Hindlimb muscle (tissue), 1 donor: ENCODE data around the gene NID1. TPM values are rescaled to one million over a fixed set of nuclear protein-coding genes. Genes with fewer than 3 reads are reported as not detected.
"Not testable (repeated sequence)": the region's sequence is repeated elsewhere in the genome, so short reads cannot be mapped to it uniquely, and the experiment has no call there.

Experiments used
- DNase-seq: peaks from one replicate; pipeline ENCODE4 v3.0.0-alpha.2; 2013
- polyA plus RNA-seq: library from polyadenylated mRNA; unstranded; fragments of 120-200 nt; gene quantifications from one replicate; pipeline ENCODE4 v1.2.1, GENCODE V29; 2013; ENCODE audit not compliant: insufficient read length

Gene NID1
- polyA plus RNA-seq, 1 donor, result 239 TPM

DNA sequence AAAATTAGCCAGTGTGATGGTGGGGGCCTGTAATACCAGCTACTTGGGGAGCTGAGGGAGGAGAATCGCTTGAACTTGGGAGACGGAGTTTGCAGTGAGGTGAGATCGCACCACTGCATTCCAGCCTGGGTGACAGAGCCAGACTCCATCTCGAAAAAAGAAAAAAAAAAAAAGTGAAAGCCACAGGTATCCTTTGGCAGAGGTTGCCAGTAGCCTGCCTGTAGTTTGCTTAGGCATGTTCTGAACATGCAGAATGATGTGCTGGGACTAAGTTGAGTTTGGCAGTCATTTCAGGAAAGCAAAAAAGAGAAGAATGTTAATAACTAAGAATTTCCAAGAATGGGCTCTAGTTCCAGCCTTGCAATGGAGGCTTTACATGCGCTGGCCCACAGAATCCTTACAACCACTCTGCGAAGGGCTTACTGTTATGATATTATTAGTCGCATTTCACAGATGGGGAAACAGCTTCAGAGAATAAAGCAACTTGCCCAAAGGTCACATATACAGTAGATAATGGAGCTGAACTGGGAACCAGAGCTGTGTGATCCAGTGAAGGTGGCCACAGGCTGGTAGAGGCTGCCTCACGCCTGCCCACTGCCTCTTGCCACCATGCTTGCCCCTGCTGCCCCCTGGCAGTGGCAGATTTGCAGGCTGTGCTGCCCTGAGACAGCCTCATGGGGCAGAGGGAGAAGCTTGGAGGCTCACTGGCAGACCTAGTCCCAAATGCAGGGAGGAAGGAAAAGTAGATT is 131.7 kb downstream of the NID1 start:
- DNase-seq, result no peak

DNA sequence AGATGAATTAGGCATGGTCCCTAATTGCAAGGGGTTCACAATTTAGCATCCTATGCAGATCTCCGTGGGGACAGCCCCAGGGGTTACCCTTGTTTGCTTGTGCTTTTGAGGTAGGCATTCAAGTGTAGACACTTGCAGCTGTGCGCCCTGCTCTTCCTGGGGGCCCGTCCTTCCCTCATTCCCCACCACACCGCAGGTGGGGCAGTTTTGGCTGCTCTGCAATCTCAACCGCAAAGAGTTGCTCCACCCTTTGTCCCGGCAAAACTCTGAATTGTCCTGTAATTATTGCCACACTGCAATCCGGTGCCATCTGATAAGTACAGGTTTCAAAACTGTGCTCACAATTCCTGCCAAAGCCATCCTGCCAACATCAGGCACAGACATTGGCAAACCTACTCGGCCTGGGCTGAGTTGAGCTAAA is 132.8 kb downstream of the NID1 start:
- DNase-seq, result no peak

DNA sequence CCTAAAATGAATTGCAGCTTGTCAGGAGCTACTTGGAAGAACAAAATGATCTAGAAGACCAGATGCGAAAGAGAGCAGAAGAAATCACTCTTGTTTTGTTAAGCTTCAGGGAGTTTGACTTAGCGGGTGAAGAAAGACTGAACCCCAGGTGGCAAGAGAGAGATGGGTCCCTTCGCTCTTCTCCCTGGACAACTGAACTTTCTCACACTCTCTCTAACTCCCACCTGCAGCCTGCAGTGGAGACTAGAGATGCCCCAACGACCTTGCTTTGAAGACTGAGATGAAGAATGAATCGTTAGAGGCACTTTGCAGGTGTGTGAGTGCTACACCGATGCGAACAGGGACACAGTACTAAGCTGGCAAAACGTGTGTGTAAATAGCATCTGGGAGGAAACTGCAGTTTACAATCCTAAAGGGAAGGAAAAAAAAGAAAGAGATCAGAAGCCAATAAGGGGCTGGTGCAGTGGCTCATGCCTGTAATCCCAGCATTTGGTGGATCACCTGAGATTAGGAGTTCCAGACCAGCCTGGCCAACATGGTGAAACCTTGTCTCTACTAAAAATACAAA is 133.6 kb downstream of the NID1 start:
- DNase-seq, result no peak

DNA sequence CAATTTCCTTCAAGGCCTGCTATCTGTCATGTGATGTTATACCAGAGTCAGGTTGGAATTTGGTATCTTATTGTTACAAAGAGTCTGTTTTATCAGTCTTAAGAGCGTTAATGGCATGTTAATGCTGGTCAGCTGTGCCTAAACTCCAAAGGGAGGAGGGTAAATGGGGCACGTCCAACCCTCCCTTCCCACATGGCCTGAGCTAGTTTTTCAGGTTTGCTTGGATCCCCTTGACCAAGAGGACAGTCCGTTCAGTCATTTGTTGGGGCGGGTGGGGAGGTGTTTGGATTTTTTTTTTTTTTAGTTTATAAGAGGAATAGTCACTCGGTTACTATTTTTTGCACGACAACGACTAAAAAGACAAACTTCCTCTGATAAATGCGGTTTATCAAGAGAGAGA is 134.3 kb downstream of the NID1 start:
- DNase-seq, result no peak

DNA sequence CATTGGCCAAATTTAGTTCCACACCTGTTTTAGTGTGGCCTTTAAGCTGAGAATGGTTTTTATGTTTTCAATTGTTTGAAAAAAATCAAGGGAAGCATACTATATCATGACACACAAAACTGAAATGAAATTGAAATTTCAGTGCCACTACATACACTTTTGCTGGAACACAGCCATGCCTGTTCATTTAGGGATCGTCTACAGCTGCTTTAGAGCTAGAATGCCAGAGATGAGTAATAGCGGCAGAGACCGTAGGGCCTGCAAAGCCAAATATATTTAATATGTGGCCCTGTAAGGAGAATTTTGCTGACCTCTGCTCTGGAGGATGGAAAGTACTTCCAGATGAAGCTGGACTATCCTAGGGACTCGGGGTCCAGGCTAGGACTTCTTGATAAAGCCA is 135.7 kb downstream of the NID1 start:
- no peak for DNase-seq

DNA sequence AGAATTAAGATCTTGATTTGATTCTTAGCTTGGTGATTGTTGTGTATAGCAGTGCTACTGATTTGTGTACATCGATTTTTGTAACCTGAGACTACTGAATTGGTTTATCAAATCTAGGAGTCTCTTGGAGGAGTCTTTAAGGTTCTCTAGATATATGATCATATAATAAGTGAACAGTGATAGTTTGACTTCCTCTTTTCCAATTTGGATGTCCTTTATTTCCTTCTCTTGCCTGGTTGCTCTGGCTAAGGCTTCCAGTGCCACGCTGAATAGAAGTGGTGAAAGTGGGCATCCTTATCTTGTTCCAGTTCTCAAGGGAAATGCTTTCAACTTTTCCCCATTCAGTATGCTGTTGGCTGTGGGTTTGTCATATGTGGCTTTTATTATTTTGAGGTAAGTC is 136.7 kb downstream of the NID1 start:
- DNase-seq, result no peak

DNA sequence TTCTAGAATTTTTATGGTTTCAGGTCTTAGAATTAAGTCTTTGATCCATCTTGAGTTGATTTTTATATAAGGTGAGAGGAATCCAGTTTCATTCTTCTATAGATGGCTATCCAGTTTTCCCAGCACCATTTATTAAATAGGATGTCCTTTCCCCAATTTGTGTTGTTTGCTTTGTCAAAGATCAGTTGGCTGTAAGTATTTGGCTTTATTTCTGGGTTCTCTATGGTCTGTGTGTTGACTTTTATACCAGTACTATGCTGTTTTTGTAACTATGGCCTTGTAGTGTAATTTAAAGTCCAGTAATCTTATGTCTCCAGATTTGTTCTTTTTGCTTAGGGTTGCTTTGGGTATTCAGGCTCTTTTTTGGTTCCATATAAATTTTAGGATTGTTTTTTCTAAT is 137.3 kb downstream of the NID1 start:
- DNase-seq, result not testable (repeated sequence)

Other genes starting within 250 kb of the NID1 start
- 5.8 TPM for gene LYST, start 198.2 kb downstream of the NID1 start, polyA plus RNA-seq
- gene GPR137B, start 77.4 kb upstream of the NID1 start, polyA plus RNA-seq, result 5.8 TPM
- gene ERO1B, start 216.9 kb upstream of the NID1 start, polyA plus RNA-seq, result 2.6 TPM